Heart right ventricle (tissue), 16 donors: ENCODE data around the gene TSPYL1. TPM values are rescaled to one million over a fixed set of nuclear protein-coding genes. Genes with fewer than 3 reads are reported as not detected.
A peak's percentile ranks its signal among the peaks of the same experiment; 100 is the strongest.

Experiments used
- ATAC-seq, 8 donors: fragments of 200-7000 bp; cut with Tn5 transposase; one replicate each; pipeline ENCODE4 v1.9.1; 2020; ENCODE audit warnings: mild to moderate bottlenecking in 8 of 8, moderate library complexity in 8 of 8, moderate number of reproducible peaks in 1 of 8
- DNase-seq, 2 donors: peaks; one replicate each; pipeline ENCODE4 v3.0.0-alpha.2; 2020
- H3K27ac ChIP-seq, 10 donors: fragments of 200-600 bp; sonication (generic) in 2 of 10; one replicate each; pipeline versions ENCODE4 v1.5.0 to v1.8.0; 2020 to 2022; ENCODE audit warnings: mild to moderate bottlenecking in 3 of 10
- H3K27me3 ChIP-seq, 7 donors: fragments of 200-600 bp; one replicate each; pipeline ENCODE4 v1.8.0; 2021 to 2022; ENCODE audit warnings: mild to moderate bottlenecking in 2 of 7
- H3K36me3 ChIP-seq, 9 donors: fragments of 200-600 bp; sonication (generic) in 1 of 9; one replicate each; pipeline versions ENCODE4 v1.5.0 to v1.8.0; 2020 to 2022; ENCODE audit warnings: mild to moderate bottlenecking in 2 of 9
- H3K4me1 ChIP-seq, 9 donors: fragments of 200-600 bp; sonication (generic) in 1 of 9; one replicate each; pipeline versions ENCODE4 v1.5.0 to v1.8.0; 2020 to 2022; ENCODE audit warnings: mild to moderate bottlenecking in 4 of 9
- H3K4me3 ChIP-seq, 10 donors: fragments of 200-600 bp; sonication (generic) in 2 of 10; one replicate each; pipeline versions ENCODE4 v1.5.0 to v1.8.0; 2020 to 2022; ENCODE audit warnings: mild to moderate bottlenecking in 7 of 10, moderate library complexity in 2 of 10
- H3K9me3 ChIP-seq, 11 donors: fragments of 200-600 bp in 10 of 11; sonication (generic) in 2 of 11; one replicate each; pipeline versions ENCODE4 v1.5.0 to v1.8.0; 2013 to 2022; ENCODE audit warnings: mild to moderate bottlenecking in 2 of 11, control low read depth in 1 of 11, moderate library complexity in 1 of 11
- WGBS, 2 donors: extraction: QIAGEN DNeasy Blood & Tissue Kit; methylation state at CpG; one replicate each; pipeline ENCODE4 v1.1.7; 2013; ENCODE audit warnings: inconsistent platforms in 1 of 2; 5-methylcytosine and 5-hydroxymethylcytosine counted together
- intact Hi-C, 10 donors: fragments of 100-400 bp; cut with DNase I; formaldehyde crosslinking; loops; one replicate each; pipeline versions ENCODE4 v1.11.1 to v1.14.2; 2022
- polyA plus RNA-seq, 2 donors: library from polyadenylated mRNA; stranded (reverse); fragments of 200-250 nt; gene quantifications; one replicate each; pipeline ENCODE4 v1.2.3, GENCODE V29; 2013
- total RNA-seq, 10 donors: library from RNA; stranded (reverse); fragmentation: NEBNext Ultra II Directional in 3 of 10; extraction: Animal tissue kit (Norgen Biotek cat#: 25700) in 3 of 10; gene quantifications; one replicate each; pipeline versions ENCODE4 v1.2.1 to v1.2.4, GENCODE V29; 2021 to 2023
- TF ChIP-seq, protein P1 (sequence below), 9 donors: fragments of 200-600 bp; sonication (generic) in 2 of 9; IDR thresholded peaks; one replicate each; pipeline versions ENCODE4 v1.5.0 to v1.8.0; 2021 to 2022; ENCODE audit warnings: antibody characterized with exemption in 9 of 9, mild to moderate bottlenecking in 5 of 9, moderate library complexity in 1 of 9
- donor health status: Arrhythmogenic right ventricular cardiomyopathy.
- donor health status: ischemic (EF 13 %, LVEDD 7.1; RV severe dilation, severe dysfunction).
- donor health status: healthy with polysubstance abuse.
- donor health status: DM: no; HTN: yes; CAD: no.
- donor health status: DM: no; HTN: no; CAD: no.
- donor health status: ischemic (EF 25% LVEDD 6.9; RV normal size, moderate dysfunction).
- donor health status: ischemic (EF 25% LVEDD 5.7; RV mildly dilated, moderate dysfunction).
- donor health status: healthy.
- donor health status: DM: yes; HTN: yes; CAD: no.
- donor health status: Ischemic cardiomyopathy.
- donor health status: ischemic (EF 35%, LVEDD 5.7; RV mildly dilated, moderate dysfunction).
- donor health status: nonischemic (EF 11% LVEDD 7.7; RV severe dilation, severe dysfunction).
- donor health status: DM: yes; HTN: yes; CAD: no.
- donor health status: PGD.
- donor health status: ischemic (EF 29% LVEDD 5.4; RV normal size, mild dysfunction).
- donor health status: nonischemic (EF 23%, LVEDD 6.1; RV moderate dilation, normal function).

Gene TSPYL1
- total and polyA plus RNA-seq, 12 donors, result 14.0 to 143 (median 105) TPM

DNA sequence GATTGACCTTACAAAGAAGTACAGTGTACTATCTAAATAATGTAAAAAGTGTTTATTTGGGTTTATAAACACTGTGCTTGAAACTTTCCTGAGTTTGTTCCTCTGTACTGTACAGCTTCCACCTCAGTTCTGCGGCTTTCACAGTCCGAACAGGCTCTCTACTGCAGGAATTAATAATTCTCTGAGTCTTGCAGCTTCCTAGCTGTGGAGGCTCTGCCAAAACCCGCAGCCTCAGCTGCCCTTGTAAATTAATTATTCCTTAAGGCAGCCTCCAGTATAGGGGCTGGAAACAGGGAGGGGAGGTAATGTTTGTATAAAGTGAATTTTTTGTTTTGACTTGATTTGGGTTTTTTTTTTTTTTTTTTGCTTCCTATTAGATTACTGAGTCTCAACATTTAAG is 45.0 kb downstream of the TSPYL1 start:
- no peaks in the 10 kb centered on the region for H3K27me3 ChIP-seq
- no peak overlapping the region for H3K4me3 ChIP-seq
- DNase-seq (no peak), ATAC-seq (no peak)
- intact Hi-C loops, result no loop called here
- peaks cover 0 to 7% (median 0%) of the 10 kb centered on the region in 9 donors for H3K4me1 ChIP-seq
- H3K9me3 ChIP-seq, result no peaks in the 10 kb centered on the region
- peaks cover 0 to 38% (median 18%) of the 10 kb centered on the region in 9 donors for H3K36me3 ChIP-seq
- TF ChIP-seq, protein P1, sequence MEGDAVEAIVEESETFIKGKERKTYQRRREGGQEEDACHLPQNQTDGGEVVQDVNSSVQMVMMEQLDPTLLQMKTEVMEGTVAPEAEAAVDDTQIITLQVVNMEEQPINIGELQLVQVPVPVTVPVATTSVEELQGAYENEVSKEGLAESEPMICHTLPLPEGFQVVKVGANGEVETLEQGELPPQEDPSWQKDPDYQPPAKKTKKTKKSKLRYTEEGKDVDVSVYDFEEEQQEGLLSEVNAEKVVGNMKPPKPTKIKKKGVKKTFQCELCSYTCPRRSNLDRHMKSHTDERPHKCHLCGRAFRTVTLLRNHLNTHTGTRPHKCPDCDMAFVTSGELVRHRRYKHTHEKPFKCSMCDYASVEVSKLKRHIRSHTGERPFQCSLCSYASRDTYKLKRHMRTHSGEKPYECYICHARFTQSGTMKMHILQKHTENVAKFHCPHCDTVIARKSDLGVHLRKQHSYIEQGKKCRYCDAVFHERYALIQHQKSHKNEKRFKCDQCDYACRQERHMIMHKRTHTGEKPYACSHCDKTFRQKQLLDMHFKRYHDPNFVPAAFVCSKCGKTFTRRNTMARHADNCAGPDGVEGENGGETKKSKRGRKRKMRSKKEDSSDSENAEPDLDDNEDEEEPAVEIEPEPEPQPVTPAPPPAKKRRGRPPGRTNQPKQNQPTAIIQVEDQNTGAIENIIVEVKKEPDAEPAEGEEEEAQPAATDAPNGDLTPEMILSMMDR (IDR thresholded peaks at IDR 0.05), result no peak
- 94 to 95% methylated on average over 3 of the region's 3 CpGs for WGBS, 2 donors
- H3K27ac ChIP-seq, result no peak overlapping the region

DNA sequence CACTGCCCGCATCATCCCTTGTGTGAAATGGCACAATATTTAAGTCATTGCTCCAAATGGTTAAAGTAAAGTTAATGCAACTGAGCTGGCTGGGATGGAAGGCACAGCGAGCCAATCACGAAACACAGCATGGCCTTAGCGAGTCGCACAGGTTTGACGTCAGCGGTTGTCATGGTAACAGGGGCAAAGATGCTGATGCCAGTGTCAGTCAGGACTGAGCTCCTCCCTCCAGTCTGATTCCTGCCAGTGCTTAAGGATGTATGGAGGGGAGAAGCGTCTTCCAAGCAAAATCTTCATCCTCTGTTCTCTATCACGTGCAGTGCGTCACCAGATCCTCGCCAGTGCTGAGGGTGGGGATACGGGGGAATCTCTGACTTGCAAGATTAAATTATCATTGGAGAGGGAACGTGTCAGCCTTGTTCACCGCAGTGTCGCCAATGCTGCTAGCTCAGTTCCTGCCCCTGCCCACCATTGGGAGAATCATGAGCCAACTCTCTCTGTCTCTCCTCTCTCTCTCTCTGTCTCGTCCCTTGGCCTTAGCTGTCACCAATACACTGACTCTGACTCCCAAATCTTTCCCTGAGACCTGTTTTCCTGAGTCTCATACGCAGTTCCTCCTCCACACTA is 50.3 kb downstream of the TSPYL1 start:
- intact Hi-C loops, result no loop called here
- H3K27me3 ChIP-seq, result no peaks in the 10 kb centered on the region
- no peaks in the 10 kb centered on the region for H3K9me3 ChIP-seq
- peaks cover 0 to 7% (median 0%) of the 10 kb centered on the region in 9 donors for H3K4me1 ChIP-seq
- TF ChIP-seq, protein P1 (IDR thresholded peaks at IDR 0.05), result no peak
- H3K4me3 ChIP-seq, result peak overlapping the region in 6 of 10 donors; percentile 26 to 42 (median 34)
- 48 to 57% methylated on average over 17 of the region's 17 CpGs for WGBS, 2 donors
- no peak overlapping the region for H3K27ac ChIP-seq
- peaks cover 0 to 6% (median 0%) of the 10 kb centered on the region in 9 donors for H3K36me3 ChIP-seq
- ATAC-seq (peak; percentile 91 to 97 (median 94)), DNase-seq (peak; percentile 80 to 91)

Other genes with a start within 250 kb of the TSPYL1 start
- 10 to 100 TPM in 1 of 10 donors, 1 to 10 TPM in 9; 5.1 to 10.6 (median 6.8) TPM for gene FRK, start 219.0 kb downstream of the TSPYL1 start, total RNA-seq
- 1 to 10 TPM in 1 of 2 donors, under 1 TPM in 1; 0.61 to 2.2 TPM for gene FRK, start 219.0 kb downstream of the TSPYL1 start, polyA plus RNA-seq
- 10 to 100 TPM; 53.9 to 69.7 (median 60.4) TPM for gene NT5DC1, start 179.1 kb downstream of the TSPYL1 start, total RNA-seq
- gene NT5DC1, start 179.1 kb downstream of the TSPYL1 start, polyA plus RNA-seq, result 10 to 100 TPM in 1 of 2 donors, 1 to 10 TPM in 1; 5.9 to 11.8 TPM
- gene COL10A1, start 153.8 kb downstream of the TSPYL1 start, total RNA-seq, result 1 to 10 TPM in 1 of 10 donors, under 1 TPM in 4, not detected in 5; 0.09 to 3.1 (median 0.20) TPM
- under 1 TPM; 0.01 to 0.15 TPM for gene COL10A1, start 153.8 kb downstream of the TSPYL1 start, polyA plus RNA-seq
- 10 to 100 TPM; 24.4 to 38.9 (median 28.9) TPM for gene TSPYL4, start 25.9 kb downstream of the TSPYL1 start, total RNA-seq
- gene TSPYL4, start 25.9 kb downstream of the TSPYL1 start, polyA plus RNA-seq, result 10 to 100 TPM in 1 of 2 donors, 1 to 10 TPM in 1; 8.5 to 23.8 TPM
- 10 to 100 TPM in 8 of 10 donors, 1 to 10 TPM in 2; 8.8 to 25.4 (median 12.7) TPM for gene DSE, start 91.0 kb upstream of the TSPYL1 start, total RNA-seq
- 1 to 10 TPM; 3.8 to 5.1 TPM for gene DSE, start 91.0 kb upstream of the TSPYL1 start, polyA plus RNA-seq
- 10 to 100 TPM in 1 of 10 donors, 1 to 10 TPM in 4, under 1 TPM in 3, not detected in 2; 0.45 to 40.8 (median 1.5) TPM for gene CALHM6, start 181.4 kb upstream of the TSPYL1 start, total RNA-seq
- 1 to 10 TPM; 1.5 to 2.6 TPM for gene CALHM6, start 181.4 kb upstream of the TSPYL1 start, polyA plus RNA-seq
- 1 to 10 TPM; 1.1 to 2.8 (median 1.5) TPM for gene CALHM5, start 231.7 kb upstream of the TSPYL1 start, total RNA-seq
- gene CALHM5, start 231.7 kb upstream of the TSPYL1 start, polyA plus RNA-seq, result 1 to 10 TPM; 1.2 TPM